HepG2 (cell line): Measurements from ENCODE around the gene NDUFS2. TPM values are rescaled to one million over a fixed set of nuclear protein-coding genes. Genes with fewer than 3 reads are reported as not detected.

ENCODE experiments used
- AHDC1 ChIP-seq: sonication (generic); formaldehyde crosslinking; IDR thresholded peaks from 2 replicates; pipeline ENCODE4 v1.5.1; 2020; ENCODE audit warnings: mild to moderate bottlenecking, missing genetic modification reagents, borderline replicate concordance
- AKAP8 ChIP-seq: sonication (generic); formaldehyde crosslinking; IDR thresholded peaks from 2 replicates; pipeline ENCODE4 v1.5.1; 2020; ENCODE audit warnings: mild to moderate bottlenecking, missing genetic modification reagents
- ATF5 ChIP-seq: sonication (generic); formaldehyde crosslinking; IDR thresholded peaks from 2 replicates; pipeline ENCODE4 v1.4.0; 2020; ENCODE audit warnings: mild to moderate bottlenecking, low read depth, missing genetic modification reagents
- FOSL2 ChIP-seq: sonication (generic); formaldehyde crosslinking; IDR thresholded peaks from 2 replicates; pipeline ENCODE4 v1.4.0; 2020; ENCODE audit warnings: missing genetic modification reagents
- HDAC2 ChIP-seq: sonication (generic); formaldehyde crosslinking; IDR thresholded peaks from 2 replicates; pipeline ENCODE4 v1.4.0; 2020; ENCODE audit warnings: missing genetic modification reagents
- JARID2 ChIP-seq: sonication (generic); formaldehyde crosslinking; IDR thresholded peaks from 2 replicates; pipeline ENCODE4 v1.8.1; 2023; ENCODE audit warnings: missing genetic modification reagents, inconsistent platforms; ENCODE audit not compliant: insufficient replicate concordance
- NFAT5 ChIP-seq: sonication (generic); formaldehyde crosslinking; IDR thresholded peaks from 2 replicates; pipeline ENCODE4 v1.4.0; 2020; ENCODE audit warnings: missing genetic modification reagents
- PAWR ChIP-seq: sonication (generic); formaldehyde crosslinking; IDR thresholded peaks from 2 replicates; pipeline ENCODE4 v1.4.0; 2020; ENCODE audit warnings: missing genetic modification reagents, mild to moderate bottlenecking, borderline replicate concordance
- RFX1 ChIP-seq: fragments of 450-650 bp; IDR thresholded peaks from 2 replicates; pipeline ENCODE4 v1.6.1; 2017
- ZEB1 ChIP-seq: IDR thresholded peaks from 2 replicates; pipeline ENCODE4 v1.6.1; 2012; ENCODE audit warnings: mild to moderate bottlenecking, low read depth, inconsistent platforms; ENCODE audit not compliant: insufficient replicate concordance
- ZFP36L2 ChIP-seq: sonication (generic); formaldehyde crosslinking; IDR thresholded peaks from 2 replicates; pipeline ENCODE4 v1.4.0; 2020; ENCODE audit warnings: missing genetic modification reagents
- ZNF710 ChIP-seq: sonication (generic); formaldehyde crosslinking; IDR thresholded peaks from 2 replicates; pipeline ENCODE4 v1.5.0; 2020; ENCODE audit warnings: mild to moderate bottlenecking, missing genetic modification reagents, borderline replicate concordance
- ZNF772 ChIP-seq: sonication (generic); formaldehyde crosslinking; IDR thresholded peaks from 2 replicates; pipeline ENCODE4 v1.5.0; 2020; ENCODE audit warnings: mild to moderate bottlenecking, missing genetic modification reagents
- ZNF777 ChIP-seq: sonication (generic); formaldehyde crosslinking; IDR thresholded peaks from 2 replicates; pipeline ENCODE4 v1.4.0; 2020; ENCODE audit warnings: missing genetic modification reagents
- ZNF879 ChIP-seq: sonication (generic); formaldehyde crosslinking; IDR thresholded peaks from 2 replicates; pipeline ENCODE4 v1.8.1; 2023; ENCODE audit warnings: missing genetic modification reagents
- polyA plus RNA-seq, 8 experiments: library from polyadenylated mRNA; depleted of rRNA in 3 of 8; stranded (reverse) in 7 of 8; unstranded in 1 of 8; fragments of >200 nt; fragmentation: Illumina TruSeq in 4 of 8; extraction: Trizol in 4 of 8; gene quantifications; 2 replicates each; pipeline versions ENCODE4 v1.2.1 to v1.2.3, GENCODE V29; 2011 to 2016; ENCODE audit warnings: low read depth in 4 of 8, missing spikeins in 1 of 8, mixed read lengths in 1 of 8; ENCODE audit not compliant: insufficient read depth in 1 of 8
- total RNA-seq, 5 experiments: library from RNA; depleted of rRNA; stranded (reverse); fragments of >200 nt; fragmentation: Illumina TruSeq; extraction: Trizol; gene quantifications; 2 replicates each; pipeline ENCODE4 v1.2.3, GENCODE V29; 2016; ENCODE audit warnings: low read depth in 1 of 5

Gene NDUFS2
- total and polyA plus RNA-seq, 2 of the 13 experiments (the other 11 are each of a cell fraction or from before 2014, with no cell fraction given) = 89.9 to 118 TPM

GRCh38 chr1:161223805-161224694, 21.9 kb downstream of the NDUFS2 start (continued):
- TF ChIP-seq ATF5 (no peak), FOSL2 (CRISPR knock-in tag) (peak; percentile 91), RFX1 (no peak), HDAC2 (CRISPR knock-in tag) (peak; percentile 88; the same call in 1 of the 2 replicates), NFAT5 (no peak), ZNF777 (CRISPR knock-in tag) (no peak), ZNF772 (CRISPR knock-in tag) (no peak), ZFP36L2 (no peak), AKAP8 (CRISPR knock-in tag) (no peak), ZNF879 (CRISPR knock-in tag) (no peak), PAWR (no peak), AHDC1 (peak; percentile 42; the same call in 1 of the 2 replicates), ZEB1 (no peak), ZNF710 (CRISPR knock-in tag) (peak; percentile 77; the same call in 1 of the 2 replicates), JARID2 (CRISPR knock-in tag) (no peak)
